PC-3 (cell line): Measurements from ENCODE around the gene RAB3C. TPM values are rescaled to one million over a fixed set of nuclear protein-coding genes. Genes with fewer than 3 reads are reported as not detected.
A peak's percentile ranks its signal among the peaks of the same experiment; 100 is the strongest.

Experiments
- ATAC-seq: fragments of 200-7000 bp; cut with Tn5 transposase; 2 replicates; pipeline ENCODE4 v1.9.1; 2020; ENCODE audit warnings: mild to moderate bottlenecking, moderate library complexity
- BruUV-seq: library from RNA; stranded (reverse); fragments of 400-500 nt; replicated peaks from 2 replicates; lab custom pipeline; 2021; lab: Mats Ljungman, UMichigan
- CTCF ChIA-PET: fragments of 300-600 bp; sonication (Branson Sonifier 250); formaldehyde crosslinking; loops from one replicate; lab custom pipeline; 2022; ENCODE audit warnings: antibody characterized with exemption; lab: Charles Lee
- POLR2A ChIA-PET: fragments of 300-600 bp; sonication (Branson Sonifier 250); formaldehyde crosslinking; loops from one replicate; lab custom pipeline; 2022; ENCODE audit warnings: antibody characterized with exemption; ENCODE audit not compliant: unreplicated experiment; lab: Charles Lee
- DNase-seq: peaks from one replicate; pipeline ENCODE4 v3.0.0-alpha.2; 2015
- H2AFZ ChIP-seq: fragments of 300-600 bp; sonication (generic); 2 replicates; pipeline ENCODE4 v1.6.0; 2016; ENCODE audit warnings: antibody characterized with exemption, low read length
- H3F3A ChIP-seq: fragments of 300-600 bp; sonication (generic); one replicate; pipeline ENCODE4 v1.6.0; 2017; ENCODE audit warnings: antibody characterized with exemption, low read length, control low read depth, mild to moderate bottlenecking; ENCODE audit not compliant: unreplicated experiment
- H3K27ac ChIP-seq: fragments of 300-600 bp; sonication (generic); 2 replicates; pipeline ENCODE4 v1.5.1; 2016; ENCODE audit warnings: mild to moderate bottlenecking, low read length
- H3K27me3 ChIP-seq: fragments of 300-600 bp; sonication (generic); 2 replicates; pipeline ENCODE4 v1.6.1; 2016; ENCODE audit warnings: low read length, mixed read lengths
- H3K36me3 ChIP-seq: fragments of 300-600 bp; sonication (generic); 2 replicates; pipeline ENCODE4 v1.6.1; 2016; ENCODE audit warnings: low read depth, mixed run types, low read length, mixed read lengths
- H3K4me1 ChIP-seq: fragments of 300-600 bp; sonication (generic); 2 replicates; pipeline ENCODE4 v1.5.1; 2016; ENCODE audit warnings: low read length; ENCODE audit not compliant: insufficient read depth
- H3K4me2 ChIP-seq: fragments of 300-600 bp; sonication (generic); 2 replicates; pipeline ENCODE4 v1.6.0; 2016; ENCODE audit warnings: low read length
- H3K4me3 ChIP-seq: fragments of 300-600 bp; sonication (generic); 2 replicates; pipeline ENCODE4 v1.5.1; 2016; ENCODE audit warnings: mild to moderate bottlenecking, low read length, mixed read lengths
- H3K79me2 ChIP-seq: fragments of 300-600 bp; sonication (generic); 2 replicates; pipeline ENCODE4 v1.6.1; 2017; ENCODE audit warnings: low read length, mixed read lengths
- H3K9ac ChIP-seq: fragments of 300-600 bp; sonication (generic); 2 replicates; pipeline ENCODE4 v1.6.0; 2016; ENCODE audit warnings: mild to moderate bottlenecking, low read length
- H3K9me2 ChIP-seq: fragments of 300-600 bp; sonication (generic); replicated peaks from 2 replicates; pipeline ENCODE4 v1.6.1; 2016; ENCODE audit warnings: mixed run types, low read length, mixed read lengths
- H3K9me3 ChIP-seq: fragments of 300-600 bp; sonication (generic); 2 replicates; pipeline ENCODE4 v1.6.1; 2016; ENCODE audit warnings: low read length, mixed read lengths
- H4K20me1 ChIP-seq: fragments of 300-600 bp; sonication (generic); 2 replicates; pipeline ENCODE4 v1.6.1; 2016; ENCODE audit warnings: low read length, mixed read lengths
- EZH2 ChIP-seq: fragments of 300-600 bp; sonication (generic); IDR thresholded peaks from one replicate; pipeline ENCODE4 v1.6.1; 2017; ENCODE audit warnings: antibody characterized with exemption, mild to moderate bottlenecking, low read length; ENCODE audit not compliant: unreplicated experiment
- EZH2phosphoT487 ChIP-seq: fragments of 300-600 bp; sonication (generic); IDR thresholded peaks from 2 replicates; pipeline ENCODE4 v1.6.1; 2018; ENCODE audit warnings: mild to moderate bottlenecking, antibody characterized with exemption, low read length, borderline replicate concordance
- intact Hi-C: fragments of 100-400 bp; cut with micrococcal nuclease; formaldehyde crosslinking; loops from 2 replicates; pipeline ENCODE4 v1.9.0; 2023
- total RNA-seq: library from RNA; depleted of rRNA; stranded (reverse); fragments of >200 nt; gene quantifications from 2 replicates; pipeline ENCODE4 v1.2.3, GENCODE V29; 2014
- TF ChIP-seq, protein P1 (sequence below): fragments of 300-600 bp; sonication (generic); conservative IDR thresholded peaks from 2 replicates; pipeline ENCODE4 v1.5.1; 2017; ENCODE audit warnings: antibody characterized with exemption, low read depth, mild to moderate bottlenecking, low read length

RAB3C gene
- total RNA-seq, 1 experiment from 2014 or later = not detected

- Histone ChIP-seq H3K9me2 (no peaks in the 10 kb centered on the region), H3K36me3 (no peaks in the 10 kb centered on the region), H3K27me3 (no peaks in the 10 kb centered on the region), H3K4me1 (no peaks in the 10 kb centered on the region; the same call in 1 of the 2 replicates), H2AFZ (no peak overlapping the region), H3K9me3 (no peaks in the 10 kb centered on the region), H3F3A (no peaks in the 10 kb centered on the region), H3K9ac (no peak overlapping the region), H3K4me2 (no peak overlapping the region), H3K4me3 (no peak overlapping the region), H3K27ac (no peak overlapping the region), H3K79me2 (no peaks in the 10 kb centered on the region), H4K20me1 (no peaks in the 10 kb centered on the region)
- CTCF ChIA-PET = no interaction called here
- ATAC-seq = no peak
- peak; percentile 39 for DNase-seq
- TF ChIP-seq EZH2phosphoT487 (no peak), EZH2 (no peak)
- TF ChIP-seq, protein P1, sequence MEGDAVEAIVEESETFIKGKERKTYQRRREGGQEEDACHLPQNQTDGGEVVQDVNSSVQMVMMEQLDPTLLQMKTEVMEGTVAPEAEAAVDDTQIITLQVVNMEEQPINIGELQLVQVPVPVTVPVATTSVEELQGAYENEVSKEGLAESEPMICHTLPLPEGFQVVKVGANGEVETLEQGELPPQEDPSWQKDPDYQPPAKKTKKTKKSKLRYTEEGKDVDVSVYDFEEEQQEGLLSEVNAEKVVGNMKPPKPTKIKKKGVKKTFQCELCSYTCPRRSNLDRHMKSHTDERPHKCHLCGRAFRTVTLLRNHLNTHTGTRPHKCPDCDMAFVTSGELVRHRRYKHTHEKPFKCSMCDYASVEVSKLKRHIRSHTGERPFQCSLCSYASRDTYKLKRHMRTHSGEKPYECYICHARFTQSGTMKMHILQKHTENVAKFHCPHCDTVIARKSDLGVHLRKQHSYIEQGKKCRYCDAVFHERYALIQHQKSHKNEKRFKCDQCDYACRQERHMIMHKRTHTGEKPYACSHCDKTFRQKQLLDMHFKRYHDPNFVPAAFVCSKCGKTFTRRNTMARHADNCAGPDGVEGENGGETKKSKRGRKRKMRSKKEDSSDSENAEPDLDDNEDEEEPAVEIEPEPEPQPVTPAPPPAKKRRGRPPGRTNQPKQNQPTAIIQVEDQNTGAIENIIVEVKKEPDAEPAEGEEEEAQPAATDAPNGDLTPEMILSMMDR = no peak
- POLR2A ChIA-PET = no interaction called here
- no TSS peak for BruUV-seq
- intact Hi-C loops = no loop called here
Observed at GRCh38 chr5:58842852-58843251, 260.0 kb downstream of the RAB3C start.

DNA sequence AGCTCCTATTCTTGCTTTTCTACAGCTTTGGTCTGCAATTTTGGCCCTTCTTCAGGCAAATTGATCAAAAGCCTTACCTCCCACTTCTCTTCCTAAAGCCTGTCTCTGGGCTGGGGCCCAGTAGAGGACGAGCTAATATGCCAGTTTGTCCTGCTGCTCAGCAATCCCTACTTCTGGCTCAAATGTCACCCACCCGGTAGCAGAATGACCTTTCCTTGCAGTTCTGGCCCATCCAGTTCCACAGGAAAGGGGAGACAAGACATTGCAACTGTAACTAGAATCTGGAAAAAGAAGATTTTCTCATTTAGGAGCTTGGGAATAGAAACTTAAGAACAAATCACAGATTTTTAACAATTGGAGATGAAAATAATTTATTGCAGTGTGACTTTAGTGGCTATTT lies 261.5 kb downstream of the RAB3C start:
- CTCF ChIA-PET = no interaction called here
- Histone ChIP-seq H3K27ac (no peak overlapping the region), H3K9me3 (no peaks in the 10 kb centered on the region), H4K20me1 (no peaks in the 10 kb centered on the region), H3K4me1 (no peaks in the 10 kb centered on the region; the same call in 1 of the 2 replicates), H3K9ac (no peak overlapping the region), H3K9me2 (no peaks in the 10 kb centered on the region), H3K4me3 (no peak overlapping the region), H3K79me2 (no peaks in the 10 kb centered on the region), H3K4me2 (no peak overlapping the region), H3K36me3 (no peaks in the 10 kb centered on the region), H3K27me3 (no peaks in the 10 kb centered on the region), H2AFZ (no peak overlapping the region), H3F3A (no peaks in the 10 kb centered on the region)
- intact Hi-C loops = no loop called here
- TF ChIP-seq, protein P1 = no peak
- TF ChIP-seq EZH2 (no peak), EZH2phosphoT487 (no peak)
- ATAC-seq = no peak
- DNase-seq = peak; percentile 2
- POLR2A ChIA-PET = no interaction called here
- BruUV-seq = no TSS peak

- H3K9ac ChIP-seq = no peak overlapping the region
- H3K4me1 ChIP-seq = no peaks in the 10 kb centered on the region; the same call in 1 of the 2 replicates
- DNase-seq = no peak
- no peaks in the 10 kb centered on the region for H3K9me2 ChIP-seq
- intact Hi-C loops = no loop called here
- no peak overlapping the region for H3K4me2 ChIP-seq
- H3K4me3 ChIP-seq = no peak overlapping the region
- no peak for ATAC-seq
- ChIA-PET CTCF (no interaction called here), POLR2A (interaction anchor here (0.6 kb wide), 1 partner anchor 360 kb away, joined by 3 read pairs; no protein-coding TSS in a partner anchor)
- TF ChIP-seq EZH2 (no peak), EZH2phosphoT487 (no peak)
- TF ChIP-seq, protein P1 = no peak
- no TSS peak for BruUV-seq
- no peaks in the 10 kb centered on the region for H4K20me1 ChIP-seq
- H3K79me2 ChIP-seq = no peaks in the 10 kb centered on the region
- H3K27me3 ChIP-seq = peaks cover 12% of the 10 kb centered on the region
- no peaks in the 10 kb centered on the region for H3K36me3 ChIP-seq
- H3K27ac ChIP-seq = no peak overlapping the region
- H3F3A ChIP-seq = no peaks in the 10 kb centered on the region
- no peaks in the 10 kb centered on the region for H3K9me3 ChIP-seq
- no peak overlapping the region for H2AFZ ChIP-seq
Observed at GRCh38 chr5:58847041-58847440, 264.2 kb downstream of the RAB3C start.
